Measurements from ENCODE around the gene SUMO4. TPM values are rescaled to one million over a fixed set of nuclear protein-coding genes. Genes with fewer than 3 reads are reported as not detected.

SUMO4 gene
- total and polyA plus RNA-seq, 9 of the 15 experiments (the other 6 are each of a cell fraction or from before 2014, with no cell fraction given) = 0.20 to 1.9 (median 0.50) TPM; not detected in 2

DNA sequence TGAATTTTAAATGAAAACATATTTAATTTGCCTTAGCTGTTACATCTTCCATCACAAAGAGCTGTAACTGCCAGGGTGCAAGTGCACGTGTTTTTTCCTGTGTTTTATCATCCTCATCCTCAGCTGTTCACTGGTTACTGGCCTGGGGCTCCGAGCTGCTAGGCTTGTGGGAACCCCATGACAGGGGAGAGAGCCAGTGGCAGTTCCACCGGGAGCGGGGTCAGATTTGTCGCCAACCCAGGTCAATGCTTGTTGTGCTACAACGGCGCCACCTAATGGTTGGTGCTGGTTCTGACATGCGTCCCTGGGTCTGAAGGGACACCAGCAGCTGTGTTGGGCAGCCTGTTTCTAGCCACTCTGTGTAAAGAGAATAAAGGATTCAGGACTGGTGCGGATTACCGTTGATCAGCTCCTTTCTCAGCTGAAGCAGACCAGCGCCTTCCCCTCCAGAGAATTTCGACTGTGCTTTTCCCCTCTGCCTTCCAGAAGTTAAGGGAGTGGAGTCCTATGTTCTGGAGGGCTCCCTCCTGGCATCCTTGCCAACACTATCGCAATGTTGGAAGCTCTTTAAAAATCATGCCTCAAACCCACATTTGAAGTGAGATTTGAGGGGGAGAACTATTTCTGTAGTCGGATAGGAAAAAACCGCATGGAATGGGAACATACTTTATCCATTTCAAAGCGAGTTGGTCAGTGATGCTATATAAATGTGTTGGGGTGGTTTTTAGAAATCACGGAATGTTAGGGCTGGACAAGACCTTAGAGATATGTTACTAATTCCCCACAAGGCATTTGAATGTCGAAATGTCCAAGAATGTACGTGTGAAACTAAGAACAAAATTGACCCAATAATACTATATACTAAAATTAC, 32.1 kb downstream of the SUMO4 start (continued):
- TF ChIP-seq KDM1A (IDR thresholded peaks at IDR 0.05) (peak; percentile 11 to 60; a peak in 2 of 4 replicates), MYC (IDR thresholded peaks at IDR 0.05; ENCODE audit: low read depth, low read length) (peak; percentile 57; the same call in 1 of the 2 replicates), MYC (CRISPR knock-in tag; IDR thresholded peaks at IDR 0.05; ENCODE audit: borderline replicate concordance, low read depth) (no peak), ZKSCAN1 (IDR thresholded peaks at IDR 0.05; ENCODE audit: low read depth, low read length) (no peak), FOXK1 (CRISPR knock-in tag; IDR thresholded peaks at IDR 0.05; ENCODE audit: borderline replicate concordance) (0 out of 2 replicates have a peak, but pooled peaks have one; percentile 12), HDAC1 (IDR thresholded peaks at IDR 0.05) (no peak), EZH2 (IDR thresholded peaks at IDR 0.05; ENCODE audit: borderline replicate concordance, low read depth, low read length) (0 out of 2 replicates have a peak, but pooled peaks have one; percentile 31), DACH1 (IDR thresholded peaks at IDR 0.05; ENCODE audit: partially characterized antibody) (peak; percentile 49), MAFK (IDR thresholded peaks at IDR 0.05; ENCODE audit: low read length) (peak; percentile 41; the same call in 1 of the 2 replicates)
- TF ChIP-seq, protein P1, sequence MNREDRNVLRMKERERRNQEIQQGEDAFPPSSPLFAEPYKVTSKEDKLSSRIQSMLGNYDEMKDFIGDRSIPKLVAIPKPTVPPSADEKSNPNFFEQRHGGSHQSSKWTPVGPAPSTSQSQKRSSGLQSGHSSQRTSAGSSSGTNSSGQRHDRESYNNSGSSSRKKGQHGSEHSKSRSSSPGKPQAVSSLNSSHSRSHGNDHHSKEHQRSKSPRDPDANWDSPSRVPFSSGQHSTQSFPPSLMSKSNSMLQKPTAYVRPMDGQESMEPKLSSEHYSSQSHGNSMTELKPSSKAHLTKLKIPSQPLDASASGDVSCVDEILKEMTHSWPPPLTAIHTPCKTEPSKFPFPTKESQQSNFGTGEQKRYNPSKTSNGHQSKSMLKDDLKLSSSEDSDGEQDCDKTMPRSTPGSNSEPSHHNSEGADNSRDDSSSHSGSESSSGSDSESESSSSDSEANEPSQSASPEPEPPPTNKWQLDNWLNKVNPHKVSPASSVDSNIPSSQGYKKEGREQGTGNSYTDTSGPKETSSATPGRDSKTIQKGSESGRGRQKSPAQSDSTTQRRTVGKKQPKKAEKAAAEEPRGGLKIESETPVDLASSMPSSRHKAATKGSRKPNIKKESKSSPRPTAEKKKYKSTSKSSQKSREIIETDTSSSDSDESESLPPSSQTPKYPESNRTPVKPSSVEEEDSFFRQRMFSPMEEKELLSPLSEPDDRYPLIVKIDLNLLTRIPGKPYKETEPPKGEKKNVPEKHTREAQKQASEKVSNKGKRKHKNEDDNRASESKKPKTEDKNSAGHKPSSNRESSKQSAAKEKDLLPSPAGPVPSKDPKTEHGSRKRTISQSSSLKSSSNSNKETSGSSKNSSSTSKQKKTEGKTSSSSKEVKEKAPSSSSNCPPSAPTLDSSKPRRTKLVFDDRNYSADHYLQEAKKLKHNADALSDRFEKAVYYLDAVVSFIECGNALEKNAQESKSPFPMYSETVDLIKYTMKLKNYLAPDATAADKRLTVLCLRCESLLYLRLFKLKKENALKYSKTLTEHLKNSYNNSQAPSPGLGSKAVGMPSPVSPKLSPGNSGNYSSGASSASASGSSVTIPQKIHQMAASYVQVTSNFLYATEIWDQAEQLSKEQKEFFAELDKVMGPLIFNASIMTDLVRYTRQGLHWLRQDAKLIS (CRISPR knock-in tag; IDR thresholded peaks at IDR 0.05) = 0 out of 2 replicates have a peak, but pooled peaks have one; percentile 43
- TF ChIP-seq, protein P2, sequence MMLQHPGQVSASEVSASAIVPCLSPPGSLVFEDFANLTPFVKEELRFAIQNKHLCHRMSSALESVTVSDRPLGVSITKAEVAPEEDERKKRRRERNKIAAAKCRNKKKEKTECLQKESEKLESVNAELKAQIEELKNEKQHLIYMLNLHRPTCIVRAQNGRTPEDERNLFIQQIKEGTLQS (IDR thresholded peaks at IDR 0.05) = no peak
- TF ChIP-seq, protein P2 (CRISPR knock-in tag; conservative IDR thresholded peaks at IDR 0.05) = 0 out of 2 replicates have a peak, but pooled peaks have one; percentile 37
- TF ChIP-seq, protein P3, sequence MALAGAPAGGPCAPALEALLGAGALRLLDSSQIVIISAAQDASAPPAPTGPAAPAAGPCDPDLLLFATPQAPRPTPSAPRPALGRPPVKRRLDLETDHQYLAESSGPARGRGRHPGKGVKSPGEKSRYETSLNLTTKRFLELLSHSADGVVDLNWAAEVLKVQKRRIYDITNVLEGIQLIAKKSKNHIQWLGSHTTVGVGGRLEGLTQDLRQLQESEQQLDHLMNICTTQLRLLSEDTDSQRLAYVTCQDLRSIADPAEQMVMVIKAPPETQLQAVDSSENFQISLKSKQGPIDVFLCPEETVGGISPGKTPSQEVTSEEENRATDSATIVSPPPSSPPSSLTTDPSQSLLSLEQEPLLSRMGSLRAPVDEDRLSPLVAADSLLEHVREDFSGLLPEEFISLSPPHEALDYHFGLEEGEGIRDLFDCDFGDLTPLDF (CRISPR knock-in tag; IDR thresholded peaks at IDR 0.05) = 0 out of 2 replicates have a peak, but pooled peaks have one; percentile 50

All from K562 (cell line).